Testis (tissue), 3 donors: ENCODE results near the gene LARGE1. TPM values are rescaled to one million over a fixed set of nuclear protein-coding genes. Genes with fewer than 3 reads are reported as not detected.

Experiments used
- DNase-seq: peaks from one replicate; pipeline ENCODE4 v3.0.0-alpha.2; 2019
- H3K27ac ChIP-seq, 2 donors: fragments of 200-600 bp; sonication (generic); one replicate each; pipeline ENCODE4 v1.5.1; 2019
- H3K27me3 ChIP-seq: fragments of 200-600 bp; sonication (generic); one replicate; pipeline ENCODE4 v1.5.1; 2019
- H3K36me3 ChIP-seq: fragments of 200-600 bp; sonication (generic); one replicate; pipeline ENCODE4 v1.5.1; 2017; ENCODE audit warnings: low read depth; ENCODE audit errors: missing control alignments
- H3K4me1 ChIP-seq: fragments of 200-600 bp; sonication (generic); one replicate; pipeline ENCODE4 v1.5.1; 2019
- H3K4me3 ChIP-seq, 2 donors: fragments of 200-600 bp; sonication (generic); one replicate each; pipeline ENCODE4 v1.5.1; 2017 to 2019
- H3K9me3 ChIP-seq: fragments of 200-600 bp; sonication (generic); one replicate; pipeline ENCODE4 v1.5.1; 2017
- POLR2A ChIP-seq: fragments of 450-650 bp; IDR thresholded peaks from one replicate; pipeline ENCODE4 v1.6.1; 2017; ENCODE audit warnings: antibody characterized with exemption, mild to moderate bottlenecking, moderate library complexity
- WGBS, 2 donors: methylation state at CpG; one replicate each; pipeline ENCODE4 v1.1.5; 2018; 5-methylcytosine and 5-hydroxymethylcytosine counted together
- intact Hi-C: fragments of 100-400 bp; cut with DNase I; formaldehyde crosslinking; loops from one replicate; pipeline ENCODE4 v1.15.1; 2023; ENCODE audit warnings: low total_unique reads
- polyA plus RNA-seq: library from polyadenylated mRNA; stranded (reverse); fragments of 350-450 nt; fragmentation: Illumina TruSeq; extraction: RNeasy Lipid Tissue Mini Kit (QIAGEN cat#74804); gene quantifications from one replicate; pipeline ENCODE4 v1.2.3, GENCODE V29; 2014; ENCODE audit warnings: low read depth, low replicate concordance; ENCODE audit not compliant: insufficient read depth
- total RNA-seq, 2 donors: library from RNA; depleted of rRNA; stranded (reverse); fragments of >200 nt; gene quantifications; one replicate each; pipeline ENCODE4 v1.2.3, GENCODE V29; 2016
- TF ChIP-seq, protein P1 (sequence below), 3 experiments: fragments of 450-650 bp in 2 of 3; fragments of 200-600 bp in 1 of 3; sonication (generic) in 1 of 3; IDR thresholded peaks; one replicate each; pipeline ENCODE4 v1.5.1; 2016 to 2019; ENCODE audit warnings: antibody characterized with exemption in 3 of 3, mild to moderate bottlenecking in 2 of 3, moderate library complexity in 1 of 3

Gene LARGE1
- total and polyA plus RNA-seq, 3 donors from 2014 or later = 19.5 to 27.3 (median 21.8) TPM

DNA sequence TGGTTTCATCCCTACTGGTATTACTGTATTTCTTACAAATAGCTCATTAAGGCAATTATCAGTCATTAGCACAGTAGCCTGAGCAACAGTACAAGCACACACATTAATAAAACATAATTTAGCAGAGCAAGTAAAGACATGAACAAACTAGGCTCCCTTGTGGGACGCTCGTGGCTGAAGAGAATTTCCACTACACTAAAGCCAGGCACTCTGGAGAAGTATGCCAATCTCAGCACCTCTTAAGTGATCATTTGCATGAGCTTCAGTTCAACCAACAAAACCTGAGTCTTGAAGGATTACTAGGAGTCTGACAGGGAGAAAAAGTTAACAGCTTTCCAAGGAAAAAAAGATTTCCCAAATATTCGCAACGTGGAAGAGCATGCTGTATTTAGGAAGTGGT is 109.1 kb downstream of the LARGE1 start:
- H3K4me1 ChIP-seq = no peaks in the 10 kb centered on the region
- no peak overlapping the region for H3K27ac ChIP-seq

DNA sequence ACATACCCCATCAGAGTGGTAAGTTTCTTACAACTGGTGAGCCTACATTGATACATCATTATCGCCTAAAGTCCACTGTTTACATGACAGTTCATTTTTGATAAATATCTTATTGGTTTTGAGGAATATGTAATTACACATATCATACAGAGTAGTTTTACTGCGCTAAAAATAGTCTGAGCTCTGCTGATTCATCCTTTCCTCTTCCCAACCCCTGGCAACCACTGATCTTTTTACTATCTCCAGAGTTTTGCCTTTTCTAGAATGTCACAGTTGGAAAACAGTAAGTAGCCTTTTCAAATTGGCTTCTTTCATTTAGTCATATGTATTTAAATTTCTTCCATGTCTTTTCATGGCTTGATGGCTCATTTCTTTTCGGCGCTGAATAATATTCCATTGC is 112.8 kb downstream of the LARGE1 start:
- TF ChIP-seq, protein P1, sequence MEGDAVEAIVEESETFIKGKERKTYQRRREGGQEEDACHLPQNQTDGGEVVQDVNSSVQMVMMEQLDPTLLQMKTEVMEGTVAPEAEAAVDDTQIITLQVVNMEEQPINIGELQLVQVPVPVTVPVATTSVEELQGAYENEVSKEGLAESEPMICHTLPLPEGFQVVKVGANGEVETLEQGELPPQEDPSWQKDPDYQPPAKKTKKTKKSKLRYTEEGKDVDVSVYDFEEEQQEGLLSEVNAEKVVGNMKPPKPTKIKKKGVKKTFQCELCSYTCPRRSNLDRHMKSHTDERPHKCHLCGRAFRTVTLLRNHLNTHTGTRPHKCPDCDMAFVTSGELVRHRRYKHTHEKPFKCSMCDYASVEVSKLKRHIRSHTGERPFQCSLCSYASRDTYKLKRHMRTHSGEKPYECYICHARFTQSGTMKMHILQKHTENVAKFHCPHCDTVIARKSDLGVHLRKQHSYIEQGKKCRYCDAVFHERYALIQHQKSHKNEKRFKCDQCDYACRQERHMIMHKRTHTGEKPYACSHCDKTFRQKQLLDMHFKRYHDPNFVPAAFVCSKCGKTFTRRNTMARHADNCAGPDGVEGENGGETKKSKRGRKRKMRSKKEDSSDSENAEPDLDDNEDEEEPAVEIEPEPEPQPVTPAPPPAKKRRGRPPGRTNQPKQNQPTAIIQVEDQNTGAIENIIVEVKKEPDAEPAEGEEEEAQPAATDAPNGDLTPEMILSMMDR (IDR thresholded peaks at IDR 0.05) = no peak
- TF ChIP-seq POLR2A = no peak
- H3K27ac ChIP-seq = no peak overlapping the region
- no peaks in the 10 kb centered on the region for H3K27me3 ChIP-seq
- no peak for DNase-seq
- intact Hi-C loops = no loop called here
- 87 to 96% methylated on average over 4 of the region's 4 CpGs for WGBS, 2 donors
- no peak overlapping the region for H3K4me3 ChIP-seq
- H3K9me3 ChIP-seq = no peaks in the 10 kb centered on the region
- no peaks in the 10 kb centered on the region for H3K36me3 ChIP-seq
- no peaks in the 10 kb centered on the region for H3K4me1 ChIP-seq

More for the DNA sequence above, 109.1 kb downstream of the LARGE1 start:
- no peaks in the 10 kb centered on the region for H3K9me3 ChIP-seq
- H3K36me3 ChIP-seq = no peaks in the 10 kb centered on the region
- no peak overlapping the region for H3K4me3 ChIP-seq
- intact Hi-C loops = no loop called here
- TF ChIP-seq POLR2A = no peak
- TF ChIP-seq, protein P1 (IDR thresholded peaks at IDR 0.05) = no peak
- DNase-seq = no peak
- H3K27me3 ChIP-seq = no peaks in the 10 kb centered on the region
- WGBS, 2 donors = 72 to 77% methylated on average over 4 of the region's 4 CpGs

DNA sequence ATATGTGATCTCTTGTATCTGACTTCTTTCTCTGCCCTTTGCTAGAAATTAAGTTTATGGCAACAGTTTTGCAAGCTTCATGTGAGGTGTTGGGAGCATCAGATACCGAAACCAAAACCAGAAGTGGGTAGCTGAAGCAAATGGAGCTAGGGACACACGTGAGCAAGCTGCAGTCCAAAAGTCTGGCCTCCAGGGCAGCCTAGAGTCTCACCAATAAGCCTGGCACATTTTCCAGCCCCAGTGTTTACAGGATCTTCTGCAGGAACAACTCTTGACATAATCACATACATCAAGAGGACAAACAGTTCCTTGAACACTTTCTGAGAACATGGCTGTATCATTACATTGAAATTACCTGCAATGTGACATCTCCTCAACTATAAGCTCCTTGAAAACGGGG is 114.1 kb downstream of the LARGE1 start:
- no peak overlapping the region for H3K27ac ChIP-seq
- H3K27me3 ChIP-seq = no peaks in the 10 kb centered on the region
- H3K4me3 ChIP-seq = no peak overlapping the region
- TF ChIP-seq, protein P1 (IDR thresholded peaks at IDR 0.05) = no peak
- no peak for TF ChIP-seq POLR2A
- H3K4me1 ChIP-seq = no peaks in the 10 kb centered on the region
- H3K9me3 ChIP-seq = no peaks in the 10 kb centered on the region
- H3K36me3 ChIP-seq = no peaks in the 10 kb centered on the region
- 38 to 67% methylated on average over 3 of the region's 3 CpGs for WGBS, 2 donors
- intact Hi-C loops = no loop called here
- DNase-seq = no peak

DNA sequence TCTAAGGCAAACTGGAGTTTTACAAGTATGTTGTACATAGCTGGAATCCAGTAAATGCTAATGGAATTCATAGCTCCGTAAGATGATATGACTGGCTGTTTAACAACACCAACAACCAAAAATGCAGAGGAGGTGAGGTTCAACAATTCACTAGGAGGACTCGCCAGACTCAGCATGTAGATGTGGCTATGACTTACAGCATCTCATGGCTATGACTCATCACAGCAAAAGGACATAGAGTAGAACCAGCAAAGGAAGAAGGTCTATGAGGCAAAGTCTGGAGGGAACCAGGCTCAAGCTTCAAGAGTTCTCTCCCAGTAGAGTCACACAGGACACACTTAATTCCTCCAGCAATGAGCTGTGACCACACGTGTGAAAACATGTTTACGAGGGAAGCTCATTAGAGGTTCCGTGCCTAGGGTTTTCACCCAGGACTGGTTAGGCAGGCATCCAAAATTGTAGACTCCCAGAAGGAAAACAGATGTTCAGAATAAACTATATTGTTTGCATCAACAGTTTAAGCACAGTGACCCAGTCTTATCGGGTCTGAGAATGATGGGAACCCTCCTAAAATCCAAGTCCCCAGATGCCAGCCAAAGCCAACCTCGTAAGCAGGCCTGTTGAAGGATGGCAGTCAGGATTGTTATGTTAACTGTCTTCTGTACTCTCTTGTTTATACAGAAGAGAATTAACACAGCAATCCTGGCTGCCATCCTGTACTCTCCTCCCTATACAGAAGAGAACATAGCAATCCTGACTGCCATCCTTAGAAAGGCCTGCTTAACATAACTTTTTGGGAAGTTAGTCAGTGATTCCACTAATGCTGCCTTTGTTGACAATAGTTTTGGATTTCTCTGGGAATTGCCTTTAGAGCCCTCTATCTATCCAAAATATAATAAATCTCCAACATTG is 116.6 kb downstream of the LARGE1 start:
- no peaks in the 10 kb centered on the region for H3K36me3 ChIP-seq
- no peaks in the 10 kb centered on the region for H3K27me3 ChIP-seq
- no peaks in the 10 kb centered on the region for H3K4me1 ChIP-seq
- DNase-seq = no peak
- intact Hi-C loops = no loop called here
- H3K9me3 ChIP-seq = no peaks in the 10 kb centered on the region
- no peak for TF ChIP-seq POLR2A
- TF ChIP-seq, protein P1 (IDR thresholded peaks at IDR 0.05) = no peak
- WGBS, 2 donors = 79 to 84% methylated on average over 7 of the region's 7 CpGs
- H3K27ac ChIP-seq = no peak overlapping the region
- no peak overlapping the region for H3K4me3 ChIP-seq

DNA sequence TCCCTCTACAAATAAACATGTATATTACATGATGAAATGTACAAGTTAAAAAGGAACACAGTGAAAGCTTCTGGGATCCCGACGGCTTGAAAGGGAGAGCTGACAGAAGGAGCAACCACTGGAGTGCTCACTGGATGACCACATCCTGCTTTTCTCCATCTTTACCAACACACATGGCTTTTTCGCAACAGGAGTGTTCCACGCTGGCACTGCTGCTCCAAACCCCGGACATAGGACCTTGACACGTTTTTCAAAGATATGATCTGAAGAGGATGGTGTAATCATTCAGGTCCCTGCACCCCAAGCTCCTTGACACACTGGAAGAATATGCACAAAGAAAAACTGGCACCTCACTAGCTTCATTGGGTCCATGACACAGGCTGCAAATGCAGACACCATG is 121.9 kb downstream of the LARGE1 start:
- DNase-seq = no peak
- intact Hi-C loops = no loop called here
- Histone ChIP-seq H3K9me3 (no peaks in the 10 kb centered on the region), H3K4me1 (no peaks in the 10 kb centered on the region), H3K27ac (no peak overlapping the region), H3K36me3 (no peaks in the 10 kb centered on the region), H3K4me3 (no peak overlapping the region), H3K27me3 (no peaks in the 10 kb centered on the region)
- WGBS, 2 donors = 81 to 84% methylated on average over 6 of the region's 6 CpGs
- TF ChIP-seq POLR2A = no peak
- TF ChIP-seq, protein P1 (IDR thresholded peaks at IDR 0.05) = no peak
